Keratinocyte (primary cell): ENCODE results near the gene OR2V2. TPM values are rescaled to one million over a fixed set of nuclear protein-coding genes. Genes with fewer than 3 reads are reported as not detected.

Source experiments
- DNase-seq: peaks from one replicate; pipeline ENCODE4 v3.0.0-alpha.2; 2011; ENCODE audit warnings: low read depth, missing footprints, low spot score
- FAIRE-seq: peaks from 2 replicates; lab custom pipeline; 2011; peaks lifted over from hg19 to GRCh38; lab: Jason Lieb, UNC
- H2AFZ ChIP-seq: 2 replicates; pipeline ENCODE4 v1.6.0; 2012; ENCODE audit warnings: low read length, control low read depth, inconsistent platforms; ENCODE audit not compliant: control insufficient read depth
- H3K27ac ChIP-seq: 2 replicates; pipeline ENCODE4 v1.5.1; 2011; ENCODE audit warnings: low read length; ENCODE audit not compliant: control insufficient read depth, insufficient read depth
- H3K27me3 ChIP-seq: 3 replicates; pipeline ENCODE4 v1.6.0; 2011; ENCODE audit warnings: low read length; ENCODE audit not compliant: control insufficient read depth, insufficient read depth; ENCODE audit errors: extremely low read depth
- H3K36me3 ChIP-seq, 2 experiments: 2 replicates in 1 of 2; 3 replicates in 1 of 2; pipeline ENCODE4 v1.5.1; 2011; ENCODE audit warnings: low read length in 2 of 2, mild to moderate bottlenecking in 1 of 2; ENCODE audit not compliant: control insufficient read depth in 2 of 2, insufficient read depth in 2 of 2; ENCODE audit errors: extremely low read depth in 1 of 2
- H3K4me1 ChIP-seq: 3 replicates; pipeline ENCODE4 v1.5.1; 2011; ENCODE audit warnings: low read length; ENCODE audit not compliant: control insufficient read depth, insufficient read depth; ENCODE audit errors: extremely low read depth
- H3K4me2 ChIP-seq: 3 replicates; pipeline ENCODE4 v1.6.0; 2011; ENCODE audit warnings: low read depth, low read length; ENCODE audit not compliant: control insufficient read depth, insufficient read depth; ENCODE audit errors: extremely low read depth
- H3K4me3 ChIP-seq, 3 experiments: fragments of 200-600 bp in 1 of 3; sonication (generic) in 1 of 3; 2 replicates in 2 of 3; 3 replicates in 1 of 3; pipeline ENCODE4 v1.5.1; 2011 to 2016; ENCODE audit warnings: low read length in 3 of 3, mild to moderate bottlenecking in 3 of 3, control low read depth in 2 of 3, inconsistent platforms in 1 of 3, low read depth in 1 of 3, mixed read lengths in 1 of 3, mixed run types in 1 of 3, moderate library complexity in 1 of 3; ENCODE audit not compliant: control insufficient read depth in 2 of 3, insufficient read depth in 2 of 3; ENCODE audit errors: extremely low read depth in 1 of 3
- H3K79me2 ChIP-seq: 2 replicates; pipeline ENCODE4 v1.6.0; 2012; ENCODE audit warnings: low read length; ENCODE audit not compliant: control insufficient read depth, insufficient read depth
- H3K9ac ChIP-seq: 3 replicates; pipeline ENCODE4 v1.6.0; 2011; ENCODE audit warnings: low read length; ENCODE audit not compliant: control insufficient read depth, insufficient read depth; ENCODE audit errors: extremely low read depth
- H3K9me1 ChIP-seq: 3 replicates; pipeline ENCODE4 v1.6.0; 2011; ENCODE audit warnings: low read length; ENCODE audit not compliant: control insufficient read depth, insufficient read depth; ENCODE audit errors: extremely low read depth
- H3K9me3 ChIP-seq: 2 replicates; pipeline ENCODE4 v1.5.1; 2012; ENCODE audit warnings: low read depth, low read length; ENCODE audit not compliant: control insufficient read depth
- H4K20me1 ChIP-seq: 3 replicates; pipeline ENCODE4 v1.6.0; 2011; ENCODE audit warnings: low read length; ENCODE audit not compliant: control insufficient read depth, insufficient read depth; ENCODE audit errors: extremely low read depth
- CTCF ChIP-seq, 3 experiments: IDR thresholded peaks in 1 of 3; conservative IDR thresholded peaks in 1 of 3; optimal IDR thresholded peaks in 1 of 3; 2 replicates in 2 of 3; 3 replicates in 1 of 3; pipeline versions ENCODE3 to v1.5.1; 2011; ENCODE audit warnings: low read length in 3 of 3, mild to moderate bottlenecking in 3 of 3, moderate library complexity in 2 of 3, control low read depth in 1 of 3, inconsistent platforms in 1 of 3; ENCODE audit not compliant: insufficient read depth in 2 of 3; ENCODE audit errors: extremely low read depth in 1 of 3
- EZH2 ChIP-seq: IDR thresholded peaks from one replicate; pipeline ENCODE4 v1.6.1; 2012; ENCODE audit warnings: inconsistent platforms, mild to moderate bottlenecking, low read length, moderate library complexity
- dilution Hi-C: fragments of 300-500 bp; cut with MboI; formaldehyde crosslinking; loops from one replicate; pipeline ENCODE4 v1.7.0; 2020; ENCODE audit warnings: low sequenced_read_pairs; ENCODE audit not compliant: extremely low pct_ligation_motif_present
- polyA plus RNA-seq, 5 experiments: library from polyadenylated mRNA; depleted of rRNA in 3 of 5; stranded (reverse) in 3 of 5; stranded (forward) in 1 of 5; unstranded in 1 of 5; fragments of >200 nt; gene quantifications; 1 replicate in 1 of 5; 2 replicates in 3 of 5; 3 replicates in 1 of 5; pipeline versions ENCODE4 v1.2.1 to v1.2.3, GENCODE V29; 2011 to 2012; ENCODE audit warnings: missing spikeins in 2 of 5, low read depth in 1 of 5, low replicate concordance in 1 of 5

Gene OR2V2
- polyA plus RNA-seq, 1 donor (not counting 4 experiments of a cell fraction or from before 2014, with no cell fraction given) = not detected

GRCh38 chr5:181197326-181197951 is 50.1 kb downstream of the OR2V2 start:
- Histone ChIP-seq H4K20me1 (no peaks in the 10 kb centered on the region), H3K9me3 (no peaks in the 10 kb centered on the region), H3K79me2 (peaks cover under 1% of the 10 kb centered on the region), H3K9ac (no peak overlapping the region), H3K4me2 (no peak overlapping the region), H3K36me3 (peaks cover 12 to 25% of the 10 kb centered on the region in 2 experiments), H3K27me3 (no peaks in the 10 kb centered on the region), H3K9me1 (no peaks in the 10 kb centered on the region), H3K4me1 (peaks cover 4% of the 10 kb centered on the region), H3K27ac (no peak overlapping the region), H2AFZ (no peak overlapping the region), H3K4me3 (no peak overlapping the region)
- no peak for FAIRE-seq
- dilution Hi-C loops = no loop called here
- TF ChIP-seq EZH2 (no peak), CTCF (optimal IDR thresholded peaks at IDR 0.05 in 1 of 3, IDR thresholded peaks at IDR 0.05 in 1 of 3, conservative IDR thresholded peaks at IDR 0.05 in 1 of 3; ENCODE audit: extremely low read depth in 1 of 3, insufficient read depth in 2 of 3, low read length in 3 of 3) (no peak)
- DNase-seq = no peak

GRCh38 chr5:181198106-181198685 is 50.8 kb downstream of the OR2V2 start:
- H3K9ac ChIP-seq = no peak overlapping the region
- no peak overlapping the region for H3K4me3 ChIP-seq
- H3K36me3 ChIP-seq = peaks cover 12 to 25% of the 10 kb centered on the region in 2 experiments
- no peak for DNase-seq
- H3K4me1 ChIP-seq = peaks cover 5% of the 10 kb centered on the region
- no peaks in the 10 kb centered on the region for H3K27me3 ChIP-seq
- no peak for TF ChIP-seq EZH2
- no peak for TF ChIP-seq CTCF (optimal IDR thresholded peaks at IDR 0.05 in 1 of 3, IDR thresholded peaks at IDR 0.05 in 1 of 3, conservative IDR thresholded peaks at IDR 0.05 in 1 of 3; ENCODE audit: extremely low read depth in 1 of 3, insufficient read depth in 2 of 3, low read length in 3 of 3)
- H3K4me2 ChIP-seq = no peak overlapping the region
- no peak for FAIRE-seq
- no peaks in the 10 kb centered on the region for H3K9me1 ChIP-seq
- H3K27ac ChIP-seq = no peak overlapping the region
- H2AFZ ChIP-seq = no peak overlapping the region
- H4K20me1 ChIP-seq = no peaks in the 10 kb centered on the region
- dilution Hi-C loops = no loop called here
- no peaks in the 10 kb centered on the region for H3K9me3 ChIP-seq
- H3K79me2 ChIP-seq = no peaks in the 10 kb centered on the region
